GM23338 (cell line): Measurements from ENCODE around the gene GPATCH8. TPM values are rescaled to one million over a fixed set of nuclear protein-coding genes. Genes with fewer than 3 reads are reported as not detected.

Experiments used
- ATAC-seq: fragments of 200-7000 bp; cut with Tn5 transposase; 3 replicates; pipeline ENCODE4 v1.9.1; 2020
- DNase-seq: peaks from one replicate; pipeline ENCODE4 v3.0.0-alpha.2; 2015; ENCODE audit warnings: low spot score
- H2AFZ ChIP-seq: fragments of 200-600 bp; sonication (generic); 2 replicates; pipeline ENCODE4 v1.8.0; 2016; ENCODE audit warnings: antibody characterized with exemption, mild to moderate bottlenecking, moderate library complexity
- H3F3A ChIP-seq: fragments of 200-600 bp; sonication (generic); replicated peaks from 2 replicates; pipeline ENCODE4 v1.8.0; 2017; ENCODE audit warnings: antibody characterized with exemption, mixed run types, low read depth
- H3K27ac ChIP-seq: fragments of 200-600 bp; sonication (generic); 2 replicates; pipeline ENCODE4 v1.6.1; 2016; ENCODE audit warnings: low read depth
- H3K27me3 ChIP-seq: fragments of 200-600 bp; sonication (generic); 2 replicates; pipeline ENCODE4 v1.8.0; 2016; ENCODE audit warnings: mild to moderate bottlenecking, mixed run types, moderate library complexity; ENCODE audit not compliant: insufficient read depth
- H3K36me3 ChIP-seq: fragments of 200-600 bp; sonication (generic); 2 replicates; pipeline ENCODE4 v1.8.0; 2016; ENCODE audit warnings: mild to moderate bottlenecking; ENCODE audit not compliant: insufficient read depth
- H3K4me1 ChIP-seq: fragments of 200-600 bp; sonication (generic); 2 replicates; pipeline ENCODE4 v1.8.0; 2016; ENCODE audit warnings: mild to moderate bottlenecking, moderate library complexity; ENCODE audit not compliant: insufficient read depth
- H3K4me2 ChIP-seq: fragments of 200-600 bp; sonication (generic); 2 replicates; pipeline ENCODE4 v1.7.1; 2017; ENCODE audit warnings: mixed run types
- H3K4me3 ChIP-seq: fragments of 200-600 bp; sonication (generic); 2 replicates; pipeline ENCODE4 v1.6.1; 2016; ENCODE audit warnings: mixed run types
- H3K79me2 ChIP-seq: fragments of 200-600 bp; sonication (generic); replicated peaks from 2 replicates; pipeline ENCODE4 v1.8.0; 2017; ENCODE audit warnings: mild to moderate bottlenecking; ENCODE audit not compliant: insufficient read depth
- H3K9me2 ChIP-seq: fragments of 200-600 bp; sonication (generic); 2 replicates; pipeline ENCODE4 v1.8.0; 2017; ENCODE audit not compliant: insufficient read depth
- H4K20me1 ChIP-seq: fragments of 200-600 bp; sonication (generic); replicated peaks from 2 replicates; pipeline ENCODE4 v1.8.0; 2017; ENCODE audit warnings: mild to moderate bottlenecking; ENCODE audit not compliant: insufficient read depth
- H3K27ac Mint-ChIP-seq: 2 replicates; pipeline ENCODE4 v1.8.0; 2020; ENCODE audit warnings: inconsistent platforms, mild to moderate bottlenecking, moderate library complexity, mixed read lengths
- H3K27me3 Mint-ChIP-seq: 3 replicates; pipeline ENCODE4 v1.8.0; 2022; ENCODE audit warnings: low read depth, mild to moderate bottlenecking, moderate library complexity, mixed read lengths, inconsistent platforms; ENCODE audit not compliant: insufficient read depth, poor library complexity
- H3K36me3 Mint-ChIP-seq: 3 replicates; pipeline ENCODE4 v1.8.0; 2021; ENCODE audit warnings: low read depth, mild to moderate bottlenecking, inconsistent platforms, moderate library complexity, mixed read lengths
- H3K4me1 Mint-ChIP-seq: 3 replicates; pipeline ENCODE4 v1.8.0; 2020; ENCODE audit warnings: mild to moderate bottlenecking, inconsistent platforms, mixed read lengths
- H3K4me3 Mint-ChIP-seq: 3 replicates; pipeline ENCODE4 v1.8.0; 2021; ENCODE audit warnings: moderate library complexity, mild to moderate bottlenecking, inconsistent platforms, mixed read lengths
- H3K9me3 Mint-ChIP-seq: 3 replicates; pipeline ENCODE4 v1.8.0; 2020; ENCODE audit warnings: moderate library complexity, mild to moderate bottlenecking, inconsistent platforms, mixed read lengths
- CREB1 ChIP-seq: fragments of 250-450 bp; sonication (Bioruptor Pico); IDR thresholded peaks from 2 replicates; pipeline ENCODE4 v1.5.0; 2020; ENCODE audit warnings: low read depth, mild to moderate bottlenecking, moderate library complexity
- CTCF ChIP-seq, 2 experiments: fragments of 200-600 bp in 1 of 2; sonication (generic) in 1 of 2; conservative IDR thresholded peaks; 2 replicates each; pipeline versions ENCODE4 v1.5.1 to v1.6.1; 2016 to 2017; ENCODE audit warnings: antibody characterized with exemption in 2 of 2, low read depth in 2 of 2, mild to moderate bottlenecking in 2 of 2, moderate library complexity in 1 of 2
- ETS1 ChIP-seq: IDR thresholded peaks from 2 replicates; pipeline ENCODE4 v1.6.1; 2016; ENCODE audit warnings: antibody characterized with exemption
- EZH2 ChIP-seq: fragments of 200-600 bp; sonication (generic); IDR thresholded peaks from one replicate; pipeline ENCODE4 v1.8.0; 2017; ENCODE audit warnings: antibody characterized with exemption, mild to moderate bottlenecking, low read depth; ENCODE audit not compliant: unreplicated experiment
- EZH2phosphoT487 ChIP-seq: fragments of 200-600 bp; sonication (generic); IDR thresholded peaks from one replicate; pipeline ENCODE4 v1.8.1; 2018; ENCODE audit warnings: antibody characterized with exemption; ENCODE audit not compliant: unreplicated experiment
- JUNB ChIP-seq: IDR thresholded peaks from one replicate; pipeline ENCODE4 v1.6.1; 2016; ENCODE audit warnings: antibody characterized with exemption; ENCODE audit not compliant: unreplicated experiment
- NANOG ChIP-seq: IDR thresholded peaks from 2 replicates; pipeline ENCODE4 v1.6.1; 2016; ENCODE audit warnings: antibody characterized with exemption, borderline replicate concordance
- POLR2AphosphoS5 ChIP-seq: IDR thresholded peaks from 2 replicates; pipeline ENCODE4 v1.6.1; 2016; ENCODE audit warnings: antibody characterized with exemption, low read depth
- REST ChIP-seq: IDR thresholded peaks from one replicate; pipeline ENCODE4 v1.6.1; 2018; ENCODE audit warnings: antibody characterized with exemption; ENCODE audit not compliant: unreplicated experiment
- STAT1 ChIP-seq: IDR thresholded peaks from one replicate; pipeline ENCODE4 v1.6.1; 2016; ENCODE audit warnings: antibody characterized with exemption; ENCODE audit not compliant: unreplicated experiment
- ZNF114 ChIP-seq: fragments of 250-450 bp; sonication (Bioruptor Pico); IDR thresholded peaks from 2 replicates; pipeline ENCODE4 v1.5.0; 2020; ENCODE audit warnings: mild to moderate bottlenecking, moderate library complexity
- ZNF331 ChIP-seq: fragments of 250-450 bp; sonication (Bioruptor Pico); IDR thresholded peaks from 2 replicates; pipeline ENCODE4 v1.5.0; 2020; ENCODE audit warnings: low read depth, mild to moderate bottlenecking, moderate library complexity
- polyA plus RNA-seq: library from polyadenylated mRNA; unstranded; fragments of >200 nt; fragmentation: Nextera tagmentation; extraction: Ambion mirVana; gene quantifications from 2 replicates; pipeline ENCODE4 v1.2.1, GENCODE V29; 2016
- total RNA-seq: library from RNA; depleted of rRNA; stranded (reverse); fragments of >200 nt; shearing (Covaris generic); gene quantifications from 2 replicates; pipeline ENCODE4 v1.2.3, GENCODE V29; 2014

GPATCH8 gene
- total and polyA plus RNA-seq, 2 experiments from 2014 or later, result 44.4 to 76.5 TPM

- TF ChIP-seq CTCF (conservative IDR thresholded peaks at IDR 0.05; ENCODE audit: low read depth in 2 of 2), result no peak
Observed at GRCh38 chr17:44349553-44350070, 153.6 kb downstream of the GPATCH8 start (continued).

GRCh38 chr17:44348988-44349364 is 154.2 kb downstream of the GPATCH8 start:
- peaks cover 7% of the 10 kb centered on the region; the same call in 1 of the 2 replicates for H3K4me1 ChIP-seq
- DNase-seq (no peak), ATAC-seq (no peak)
- Mint-ChIP-seq H3K4me3 (no peak overlapping the region), H3K4me1 (peaks cover 12% of the 10 kb centered on the region), H3K27me3 (peaks cover 26% of the 10 kb centered on the region), H3K9me3 (peaks cover 3% of the 10 kb centered on the region; the same call in 1 of the 3 replicates), H3K36me3 (peaks cover 8% of the 10 kb centered on the region; the same call in 2 of the 3 replicates), H3K27ac (no peak overlapping the region)
- H3K27ac ChIP-seq, result no peak overlapping the region
- no peaks in the 10 kb centered on the region for H3K36me3 ChIP-seq
- H4K20me1 ChIP-seq, result peaks cover 3% of the 10 kb centered on the region; the same call in 1 of the 2 replicates
- peaks cover 4% of the 10 kb centered on the region; the same call in 1 of the 2 replicates for H3K79me2 ChIP-seq
- H3K27me3 ChIP-seq, result peaks cover 8% of the 10 kb centered on the region; the same call in 1 of the 2 replicates
- no peaks in the 10 kb centered on the region for H3K9me2 ChIP-seq
- H3F3A ChIP-seq, result peaks cover 3% of the 10 kb centered on the region; the same call in 1 of the 2 replicates
- H3K4me3 ChIP-seq, result no peak overlapping the region
- no peak overlapping the region for H2AFZ ChIP-seq
- no peak overlapping the region for H3K4me2 ChIP-seq
- TF ChIP-seq JUNB (no peak), ETS1 (no peak), CTCF (conservative IDR thresholded peaks at IDR 0.05; ENCODE audit: low read depth in 2 of 2) (no peak), ZNF331 (CRISPR knock-in tag) (no peak), EZH2 (no peak), STAT1 (no peak), NANOG (no peak), EZH2phosphoT487 (no peak), CREB1 (CRISPR knock-in tag) (no peak), ZNF114 (CRISPR knock-in tag) (no peak), POLR2AphosphoS5 (no peak), REST (no peak)
